GM12891 (cell line): Measurements from ENCODE around the gene SPPL2A.

Experiments
- DNase-seq: peaks from one replicate; pipeline ENCODE4 v3.0.0; 2011; ENCODE audit warnings: low spot score; ENCODE audit not compliant: insufficient read length
- FAIRE-seq: peaks from 2 replicates; lab custom pipeline; 2011; peaks lifted over from hg19 to GRCh38; lab: Jason Lieb, UNC
- PAX5 ChIP-seq: IDR thresholded peaks from 2 replicates; pipeline ENCODE4 v1.6.1; 2011; ENCODE audit warnings: low read length, moderate library complexity, mild to moderate bottlenecking; ENCODE audit not compliant: insufficient read depth, severe bottlenecking
- POLR2A ChIP-seq: IDR thresholded peaks from 2 replicates; pipeline ENCODE4 v1.6.1; 2011; ENCODE audit warnings: low read depth, low read length, control low read depth
- POLR2AphosphoS5 ChIP-seq: IDR thresholded peaks from 2 replicates; pipeline ENCODE4 v1.6.1; 2011; ENCODE audit warnings: low read depth, low read length, control low read depth
- POU2F2 ChIP-seq: IDR thresholded peaks from 2 replicates; pipeline ENCODE4 v1.6.1; 2011; ENCODE audit warnings: low read depth, mild to moderate bottlenecking, control low read depth, low read length, moderate library complexity
- SPI1 ChIP-seq: IDR thresholded peaks from 2 replicates; pipeline ENCODE4 v1.6.1; 2011; ENCODE audit warnings: low read depth, low read length, control low read depth
- TAF1 ChIP-seq: IDR thresholded peaks from 2 replicates; pipeline ENCODE4 v1.6.1; 2011; ENCODE audit warnings: low read depth, low read length, control low read depth

The SPPL2A gene

DNA sequence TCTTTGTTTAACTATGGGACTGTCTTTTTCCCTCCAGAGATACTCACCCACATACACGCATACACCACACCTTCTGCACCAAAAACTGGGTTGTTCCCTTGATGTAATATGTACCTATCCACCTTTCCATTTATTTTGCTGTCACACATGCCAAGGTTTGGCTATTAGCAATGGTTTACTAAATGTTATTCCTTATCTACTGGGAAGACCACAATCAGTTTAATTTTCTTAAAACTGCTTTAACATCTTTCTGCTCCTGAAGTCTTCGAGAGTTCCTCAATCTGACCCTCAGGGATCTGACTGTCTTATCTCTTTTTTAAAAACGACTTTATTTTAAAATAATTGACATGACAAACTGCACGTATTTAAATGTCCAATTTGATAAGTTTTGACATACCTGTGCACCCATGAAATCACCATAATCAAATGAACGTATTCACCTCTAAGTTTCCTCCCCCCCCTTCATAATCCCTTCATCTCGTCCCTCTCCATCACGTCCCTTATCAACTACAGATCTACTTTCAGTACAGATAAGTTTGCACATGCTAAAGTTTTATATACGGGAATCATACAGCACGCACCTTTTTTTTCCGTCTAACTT lies 78.1 kb downstream of the SPPL2A start:
- no peak for TF ChIP-seq POLR2A
- no peak for TF ChIP-seq POU2F2
- no peak for TF ChIP-seq SPI1
- no peak for TF ChIP-seq TAF1
- no peak for TF ChIP-seq POLR2AphosphoS5
- TF ChIP-seq PAX5: no peak
- DNase-seq: no peak
- FAIRE-seq: no peak

DNA sequence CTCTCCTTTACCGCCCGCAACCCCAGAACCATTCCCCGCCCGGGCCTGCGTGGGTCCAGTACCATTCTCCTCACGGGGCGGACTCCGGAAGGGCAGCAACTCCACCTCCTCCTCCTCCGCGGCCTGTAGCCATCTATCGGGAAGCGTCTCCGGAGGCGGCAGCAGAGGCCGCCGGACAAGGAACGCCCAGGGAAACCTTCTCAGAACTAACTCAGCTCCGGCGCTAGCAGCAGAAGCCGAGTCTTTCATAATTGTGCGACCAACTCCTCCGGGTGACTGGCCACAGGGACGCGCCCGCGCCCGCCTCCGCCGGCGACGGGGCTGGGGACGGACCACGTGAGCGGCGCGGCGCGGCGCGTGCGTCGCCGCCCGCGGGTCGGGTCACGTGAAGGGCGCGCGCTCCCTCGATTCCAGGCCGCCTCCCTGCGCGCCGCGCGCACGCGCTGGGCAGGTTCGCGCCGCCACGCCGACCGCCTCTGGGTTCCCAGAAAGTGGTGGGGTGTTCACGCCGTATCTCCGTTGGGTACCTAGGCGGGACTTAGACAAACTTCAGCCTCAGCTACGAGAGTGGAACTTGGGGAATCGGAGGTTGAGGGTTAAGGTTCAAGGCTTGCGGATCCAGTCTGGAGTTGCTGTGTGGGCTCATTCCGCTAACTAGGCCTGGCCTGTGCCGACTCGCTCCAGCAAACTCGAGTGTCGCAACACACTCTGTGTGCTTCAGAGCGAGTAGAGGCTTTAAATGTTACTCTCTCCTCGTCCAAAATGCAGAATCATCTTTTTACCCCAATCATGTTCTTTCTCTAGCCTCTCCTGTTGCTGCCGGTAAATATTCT lies 78.8 kb downstream of the SPPL2A start, which contains the start of gene TRPM7:
Gene TRPM7, minus strand, starts transcription at position 329 of the 833 bp plus-strand sequence. Its CDS starts 264 bp downstream, at position 65.
- FAIRE-seq (peak; percentile 98), DNase-seq (peak; percentile 82)
- TF ChIP-seq POLR2AphosphoS5 (peak; percentile 84), POLR2A (peak; percentile 89), PAX5 (no peak), TAF1 (peak; percentile 49), SPI1 (no peak), POU2F2 (peak; percentile 60; the same call in 1 of the 2 replicates)

DNA sequence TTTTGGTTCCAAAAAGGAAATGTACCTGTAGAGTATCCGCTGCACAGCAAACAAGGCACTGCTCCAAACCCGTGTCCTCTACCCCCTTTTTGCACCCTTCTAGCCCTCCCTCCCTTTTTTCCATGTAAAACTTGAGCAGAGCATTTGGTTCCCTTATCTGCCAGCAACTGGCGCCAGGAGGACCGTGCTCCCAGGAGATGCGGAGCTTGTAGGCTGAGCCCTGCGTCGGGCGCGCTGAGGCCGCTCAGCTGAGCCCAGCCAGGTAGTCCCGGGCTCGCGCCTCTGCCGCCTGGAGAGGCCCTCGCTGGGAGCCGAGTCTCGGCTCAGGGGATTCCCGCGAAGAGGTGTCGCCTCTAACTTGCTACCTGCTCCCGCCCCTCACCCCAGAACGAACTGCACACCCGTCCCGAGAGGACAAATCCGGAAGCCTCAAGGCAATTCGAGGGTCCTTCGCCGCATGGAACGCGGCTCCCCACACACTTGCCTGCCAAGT lies 79.5 kb downstream of the SPPL2A start:
- TF ChIP-seq POLR2AphosphoS5 (no peak), POU2F2 (no peak), SPI1 (no peak), POLR2A (no peak), TAF1 (no peak; the same call in 1 of the 2 replicates), PAX5 (no peak)
- DNase-seq (peak; percentile 43), FAIRE-seq (peak; percentile 83)

DNA sequence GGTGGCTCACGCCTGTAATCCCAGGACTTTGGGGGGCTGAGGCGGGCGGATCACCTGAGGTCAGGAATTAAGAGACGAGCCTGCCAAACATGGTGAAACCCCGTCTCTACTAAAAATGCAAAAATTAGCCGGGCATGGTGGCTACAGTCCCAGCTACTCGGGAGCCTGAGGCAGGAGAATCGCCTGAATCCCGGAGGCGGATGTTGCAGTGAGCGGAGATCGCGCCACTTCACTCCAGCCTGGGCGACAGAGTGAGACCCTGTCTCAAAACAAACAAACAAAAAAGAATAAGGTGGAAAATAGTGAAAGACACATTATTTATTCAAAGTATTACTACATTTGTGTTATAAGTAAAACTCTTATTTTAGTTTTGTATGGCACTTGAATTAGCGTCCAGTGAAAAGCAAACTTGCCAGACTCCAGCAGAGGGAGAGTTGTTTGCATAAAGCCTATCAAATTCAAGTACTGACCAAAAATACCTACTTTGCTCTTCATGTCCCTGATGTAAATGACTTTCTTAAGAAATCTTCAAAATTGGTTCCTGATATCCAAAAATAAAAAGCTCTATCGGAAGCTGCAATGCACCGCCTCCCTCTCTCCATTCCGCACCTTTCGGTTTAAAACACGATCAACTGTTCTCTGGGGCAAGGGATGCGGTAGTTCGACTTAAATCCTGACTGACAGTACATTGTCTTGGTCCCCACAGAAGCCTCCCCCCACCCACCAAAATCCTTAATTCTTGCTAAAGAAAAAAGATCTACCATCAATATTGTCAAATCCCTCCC lies 80.1 kb downstream of the SPPL2A start:
- FAIRE-seq (no peak), DNase-seq (no peak)
- no peak for TF ChIP-seq TAF1
- no peak for TF ChIP-seq POLR2A
- TF ChIP-seq POLR2AphosphoS5: no peak
- TF ChIP-seq POU2F2: no peak
- no peak for TF ChIP-seq PAX5
- TF ChIP-seq SPI1: no peak

DNA sequence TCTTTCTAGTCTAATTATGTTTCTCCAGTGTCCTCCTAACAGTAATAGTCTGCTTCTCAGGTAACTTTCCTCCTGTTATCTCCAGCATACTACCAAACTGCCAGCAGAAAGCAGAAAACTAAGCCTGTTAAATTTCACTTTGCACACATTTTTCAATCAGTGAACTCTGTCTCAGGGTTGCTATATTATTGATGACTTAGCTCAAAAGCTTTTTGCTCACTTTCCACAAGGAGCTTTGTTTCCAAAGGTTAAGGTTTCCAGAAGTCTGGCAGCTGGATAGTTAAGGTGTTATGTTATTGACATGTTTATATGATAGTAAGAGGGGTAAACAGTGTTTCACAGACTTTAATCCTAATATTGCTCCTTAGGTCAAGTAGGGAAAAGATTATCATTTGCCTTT lies 84.0 kb downstream of the SPPL2A start:
- no peak for TF ChIP-seq SPI1
- TF ChIP-seq TAF1: no peak
- no peak for DNase-seq
- no peak for FAIRE-seq

DNA sequence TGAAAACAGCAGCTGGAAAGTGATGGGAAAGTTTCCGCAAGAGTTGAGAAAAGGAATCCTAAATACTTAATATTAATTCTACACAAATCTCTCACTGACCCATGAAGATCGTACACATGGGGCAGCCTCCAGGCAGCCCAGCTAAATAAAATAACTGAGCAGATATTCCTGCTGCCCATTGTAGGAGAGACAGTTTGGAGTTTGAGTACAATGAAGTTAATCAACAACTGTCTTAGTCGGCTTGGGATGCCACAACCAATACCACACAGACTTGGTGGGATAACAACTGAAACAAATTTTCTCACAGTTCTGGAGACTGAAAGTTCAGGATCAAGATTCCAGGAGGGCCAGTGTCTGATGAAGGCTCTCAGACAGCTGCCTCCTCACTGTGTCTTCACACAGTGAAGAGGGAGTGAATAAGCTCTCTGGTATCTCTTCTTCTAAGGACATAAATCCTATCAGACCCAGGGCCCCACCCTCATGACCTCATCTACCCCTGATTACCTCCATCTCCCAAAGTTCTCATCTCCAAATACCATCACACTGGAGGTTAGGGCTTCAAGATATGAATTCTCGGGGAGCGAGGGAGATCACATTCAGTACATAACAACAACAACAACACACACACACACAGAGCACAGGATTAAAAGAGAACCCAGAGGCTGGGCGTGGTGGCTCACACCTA lies 88.6 kb downstream of the SPPL2A start:
- TF ChIP-seq POU2F2 (no peak), TAF1 (no peak), POLR2A (no peak), SPI1 (no peak), POLR2AphosphoS5 (no peak), PAX5 (no peak)
- FAIRE-seq (no peak), DNase-seq (no peak)

DNA sequence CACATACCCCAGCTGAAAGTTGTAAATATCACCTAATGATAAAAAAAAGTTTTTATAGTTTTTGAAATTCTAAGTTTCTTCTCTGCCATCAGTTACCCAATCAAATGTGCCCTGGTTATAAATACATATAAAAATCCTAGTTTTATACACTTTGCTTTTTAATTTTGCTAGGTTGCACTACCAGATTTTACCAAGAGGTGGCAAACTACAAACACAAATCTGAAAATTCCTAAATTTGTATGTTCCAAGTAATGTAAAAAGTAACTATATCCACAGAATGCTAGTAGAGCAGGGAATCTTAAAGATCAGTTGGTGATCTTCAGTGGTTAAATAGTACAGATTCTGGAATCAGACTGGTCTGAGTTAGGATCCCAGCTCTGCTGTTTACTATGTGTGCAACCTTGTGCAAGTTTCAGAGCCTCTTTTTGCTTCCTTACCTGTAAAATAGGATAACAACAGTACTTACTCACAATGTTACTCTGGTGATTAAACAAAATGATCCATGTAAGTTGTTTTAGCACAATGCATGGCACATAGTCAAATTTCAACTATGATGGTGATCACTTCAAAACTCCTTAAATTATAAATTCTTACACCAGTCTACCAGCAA lies 89.9 kb downstream of the SPPL2A start:
- DNase-seq (no peak), FAIRE-seq (no peak)
- TF ChIP-seq SPI1 (no peak), POLR2A (no peak), POU2F2 (no peak)

DNA sequence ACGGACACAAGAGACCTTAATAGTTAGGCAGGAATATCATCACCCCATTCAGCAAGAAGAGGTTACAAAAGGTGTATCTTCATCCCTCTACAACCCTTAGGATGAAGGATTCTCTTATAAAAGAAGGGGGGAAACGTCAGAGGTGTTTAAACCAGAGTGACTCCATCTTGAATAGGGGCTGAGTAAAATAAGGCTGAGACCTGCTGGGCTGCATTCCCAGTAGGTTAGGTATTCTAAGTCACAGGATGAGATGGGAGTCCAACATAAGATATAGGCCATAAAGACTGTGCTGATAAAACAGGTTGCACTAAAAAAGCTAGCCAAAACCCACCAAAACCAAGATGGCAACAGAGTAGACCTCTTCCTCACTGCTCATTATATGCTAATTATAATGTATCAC lies 95.4 kb downstream of the SPPL2A start:
- no peak for DNase-seq
- TF ChIP-seq POU2F2 (no peak), PAX5 (no peak), POLR2AphosphoS5 (no peak), TAF1 (no peak), POLR2A (no peak), SPI1 (no peak)
- FAIRE-seq: no peak
